ENCODE data around the gene SLC39A8. TPM values are rescaled to one million over a fixed set of nuclear protein-coding genes. Genes with fewer than 3 reads are reported as not detected.

SLC39A8 gene
- total and polyA plus RNA-seq, 4 donors, result 14.6 to 50.5 (median 22.6) TPM

- Histone ChIP-seq H3K4me1 (ENCODE audit: control insufficient read depth in 4 of 4, insufficient read depth in 4 of 4, low read length in 3 of 4) (no peaks in the 10 kb centered on the region), H3K36me3 (ENCODE audit: control insufficient read depth in 4 of 4, insufficient read depth in 3 of 4, low read depth in 1 of 4, low read length in 3 of 4) (no peaks in the 10 kb centered on the region)
- 47% methylated on average over 4 of the region's 4 CpGs for WGBS
Measured at GRCh38 chr4:102219129-102219528, 126.2 kb downstream of the SLC39A8 start.

More at GRCh38 chr4:102219129-102219528, 126.2 kb downstream of the SLC39A8 start:
- no peaks in the 10 kb centered on the region for H3K9me3 ChIP-seq (ENCODE audit: control insufficient read depth in 4 of 4, low read length in 3 of 4)
- TF ChIP-seq ATF3 (IDR thresholded peaks at IDR 0.05) (no peak), YY1 (IDR thresholded peaks at IDR 0.05) (no peak), ZBTB33 (IDR thresholded peaks at IDR 0.05) (no peak), RXRA (IDR thresholded peaks at IDR 0.05) (no peak), HNF4G (IDR thresholded peaks at IDR 0.05) (no peak), EGR1 (IDR thresholded peaks at IDR 0.05; ENCODE audit: low read depth in 2 of 2) (no peak), HNF4A (conservative IDR thresholded peaks at IDR 0.05) (no peak), MAX (IDR thresholded peaks at IDR 0.05) (no peak), FOXA2 (IDR thresholded peaks at IDR 0.05) (no peak), NR2F2 (IDR thresholded peaks at IDR 0.05) (no peak), RAD21 (IDR thresholded peaks at IDR 0.05) (no peak), CTCF (IDR thresholded peaks at IDR 0.05; ENCODE audit: low read depth, low read length, missing input control) (no peak), JUND (IDR thresholded peaks at IDR 0.05) (no peak), FOXA1 (IDR thresholded peaks at IDR 0.05) (no peak), TAF1 (conservative IDR thresholded peaks at IDR 0.05) (no peak), SP1 (IDR thresholded peaks at IDR 0.05) (no peak), GABPA (IDR thresholded peaks at IDR 0.05 in 1 of 2, conservative IDR thresholded peaks at IDR 0.05 in 1 of 2) (no peak), REST (IDR thresholded peaks at IDR 0.05) (no peak)
- no peak overlapping the region for H3K27ac ChIP-seq (ENCODE audit: low read depth in 1 of 2, low read length in 2 of 2)
- no peak overlapping the region for H3K4me3 ChIP-seq (ENCODE audit: low read depth in 1 of 3, low read length in 3 of 3)
- H3K27me3 ChIP-seq (ENCODE audit: control insufficient read depth in 4 of 4, insufficient read depth in 4 of 4, low read length in 3 of 4), result no peaks in the 10 kb centered on the region
- DNase-seq (ENCODE audit: low spot score), result no peak
- H3K9ac ChIP-seq (ENCODE audit: low read depth in 1 of 2, low read length in 2 of 2), result no peak overlapping the region
